GM12873 (cell line): ENCODE measurements around the gene TCEA2.

Experiments used
- TF ChIP-seq, protein P1 (sequence below): IDR thresholded peaks from 2 replicates; pipeline ENCODE4 v1.5.1; 2012; ENCODE audit warnings: low read depth, mild to moderate bottlenecking, moderate library complexity, low read length, control low read depth; ENCODE audit not compliant: insufficient read depth; ENCODE audit errors: missing control alignments

TCEA2 gene

DNA sequence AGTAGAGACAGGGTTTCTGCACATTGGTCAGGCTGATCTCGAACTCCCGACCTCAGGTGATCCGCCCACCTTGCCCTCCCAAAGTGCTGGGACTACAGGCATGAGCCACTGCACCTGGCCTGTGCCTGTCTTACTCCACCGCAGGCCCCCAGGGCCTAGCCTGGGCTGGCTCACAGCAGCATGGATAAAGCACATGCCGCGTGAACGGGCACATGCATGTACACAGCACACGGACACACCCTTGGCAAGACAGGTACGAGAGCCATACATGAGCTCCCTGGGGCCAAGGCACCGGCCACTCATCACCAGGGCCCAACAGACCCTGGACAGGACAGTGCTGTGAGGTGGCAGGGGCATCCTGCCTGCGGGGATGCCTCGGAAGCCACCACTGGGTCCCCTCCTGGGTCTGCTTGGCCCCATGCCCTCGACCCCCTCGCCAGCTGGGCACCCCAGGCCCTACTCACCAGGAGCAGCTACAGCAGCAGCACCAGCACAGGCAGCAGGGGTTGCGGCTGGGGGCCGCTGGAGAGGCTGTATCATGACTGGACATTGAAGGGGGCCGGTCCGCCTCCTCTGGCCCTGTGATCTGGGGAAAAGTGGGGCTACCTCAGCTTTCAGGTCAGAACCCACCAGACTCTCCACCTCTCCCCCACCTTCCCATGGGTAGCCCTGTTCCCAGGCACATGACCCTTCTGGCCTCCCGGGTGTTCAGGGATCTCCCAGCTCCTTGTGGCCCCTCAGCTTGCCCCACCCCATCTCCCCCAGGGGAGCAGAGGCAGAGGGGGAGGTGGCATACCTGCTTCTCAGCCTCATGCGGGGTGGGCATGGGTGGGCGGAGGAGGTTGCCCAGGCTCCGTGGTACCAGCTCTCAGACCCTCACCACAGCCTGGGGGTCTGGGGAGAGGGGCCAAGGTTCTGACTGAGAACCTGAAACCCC is 13.3 kb downstream of the TCEA2 start:
- TF ChIP-seq, protein P1, sequence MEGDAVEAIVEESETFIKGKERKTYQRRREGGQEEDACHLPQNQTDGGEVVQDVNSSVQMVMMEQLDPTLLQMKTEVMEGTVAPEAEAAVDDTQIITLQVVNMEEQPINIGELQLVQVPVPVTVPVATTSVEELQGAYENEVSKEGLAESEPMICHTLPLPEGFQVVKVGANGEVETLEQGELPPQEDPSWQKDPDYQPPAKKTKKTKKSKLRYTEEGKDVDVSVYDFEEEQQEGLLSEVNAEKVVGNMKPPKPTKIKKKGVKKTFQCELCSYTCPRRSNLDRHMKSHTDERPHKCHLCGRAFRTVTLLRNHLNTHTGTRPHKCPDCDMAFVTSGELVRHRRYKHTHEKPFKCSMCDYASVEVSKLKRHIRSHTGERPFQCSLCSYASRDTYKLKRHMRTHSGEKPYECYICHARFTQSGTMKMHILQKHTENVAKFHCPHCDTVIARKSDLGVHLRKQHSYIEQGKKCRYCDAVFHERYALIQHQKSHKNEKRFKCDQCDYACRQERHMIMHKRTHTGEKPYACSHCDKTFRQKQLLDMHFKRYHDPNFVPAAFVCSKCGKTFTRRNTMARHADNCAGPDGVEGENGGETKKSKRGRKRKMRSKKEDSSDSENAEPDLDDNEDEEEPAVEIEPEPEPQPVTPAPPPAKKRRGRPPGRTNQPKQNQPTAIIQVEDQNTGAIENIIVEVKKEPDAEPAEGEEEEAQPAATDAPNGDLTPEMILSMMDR, result no peak

DNA sequence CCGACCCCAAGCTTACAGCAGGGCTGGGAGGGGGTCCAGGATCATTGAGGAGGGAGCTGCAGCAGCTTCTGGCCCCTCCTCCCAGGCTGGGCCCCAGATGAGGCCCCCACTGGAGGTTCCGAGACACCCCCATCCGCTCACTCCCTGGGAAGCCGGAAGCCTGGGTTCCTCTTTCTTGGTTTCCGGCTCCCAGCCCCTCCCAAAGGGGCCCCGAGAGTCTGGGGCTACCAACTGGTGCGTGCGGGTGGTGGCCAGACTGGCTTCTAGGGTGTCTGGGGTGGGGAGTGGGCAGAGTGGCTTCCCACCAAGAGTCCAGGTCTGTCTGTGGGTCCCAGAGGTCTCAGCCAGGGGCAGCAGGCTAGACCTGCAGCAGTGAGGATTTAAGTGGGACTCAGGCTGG is 14.1 kb downstream of the TCEA2 start:
- TF ChIP-seq, protein P1, result no peak

DNA sequence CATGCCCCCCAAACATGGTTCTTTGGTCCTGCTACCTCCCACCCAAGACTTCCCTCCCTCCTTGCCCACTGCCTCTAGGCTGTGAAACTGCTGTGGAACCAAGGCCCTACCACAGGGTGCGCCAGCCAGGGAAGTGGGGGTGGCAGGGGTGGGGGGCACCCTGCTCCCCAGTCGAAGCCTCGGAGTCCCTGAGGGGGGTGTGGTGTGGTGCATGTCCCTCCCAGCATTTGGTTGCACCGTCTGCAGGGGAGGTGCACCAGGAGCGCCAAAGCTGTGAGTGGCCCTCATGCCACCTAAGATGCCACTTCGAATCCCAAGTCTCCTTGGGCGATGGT is 14.5 kb downstream of the TCEA2 start:
- TF ChIP-seq, protein P1, result no peak

DNA sequence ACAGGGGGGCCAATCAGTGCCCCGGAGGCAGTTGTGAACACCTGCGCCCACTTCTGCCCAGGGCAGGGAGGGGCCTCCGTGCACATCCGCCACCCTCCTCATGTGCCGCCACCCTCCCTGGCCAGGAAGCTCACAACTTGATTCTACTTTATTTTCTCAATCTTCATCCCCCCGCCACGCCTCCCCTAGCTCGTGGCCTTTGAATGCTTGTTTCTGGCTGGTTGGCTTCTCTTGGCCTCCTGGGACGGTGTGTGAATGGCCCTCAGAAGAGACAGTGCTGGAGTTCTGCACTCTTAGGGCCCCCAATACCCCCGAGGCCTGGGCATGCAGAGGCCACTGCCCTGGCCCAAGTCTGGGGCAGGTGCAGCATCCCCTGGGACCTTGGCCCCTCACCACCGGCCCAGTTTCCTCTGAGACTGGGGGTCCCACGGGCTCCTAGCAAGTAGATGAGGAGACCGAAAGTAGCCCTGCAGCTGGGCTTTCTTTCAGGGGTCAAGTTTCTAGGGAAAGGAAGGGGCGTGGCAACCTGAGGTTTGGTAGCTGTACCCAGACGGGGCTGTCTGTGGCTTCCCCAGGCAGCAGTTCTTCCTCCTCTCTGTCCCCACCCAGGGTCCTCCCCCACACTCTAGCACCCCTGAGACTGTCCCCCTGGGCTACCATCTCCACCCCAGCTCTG is 15.0 kb downstream of the TCEA2 start:
- TF ChIP-seq, protein P1, result peak; percentile 3

DNA sequence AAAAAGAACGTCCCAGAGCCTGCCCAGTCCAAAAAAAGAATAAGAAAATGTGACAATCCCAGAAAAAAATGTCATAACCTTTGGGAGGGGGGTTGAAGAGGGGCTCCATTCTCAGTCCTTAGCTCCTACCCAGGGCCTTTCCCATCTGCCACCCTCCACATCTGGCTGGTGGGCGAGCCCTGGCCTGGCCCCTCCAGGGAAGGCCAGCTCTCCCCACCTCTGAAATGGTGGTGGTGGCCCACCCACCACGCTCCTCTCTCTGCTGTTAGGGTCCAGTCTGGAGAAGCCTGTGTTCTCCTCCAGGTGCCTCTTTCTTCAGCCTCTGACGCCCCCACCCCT is 15.9 kb downstream of the TCEA2 start:
- TF ChIP-seq, protein P1, result no peak

DNA sequence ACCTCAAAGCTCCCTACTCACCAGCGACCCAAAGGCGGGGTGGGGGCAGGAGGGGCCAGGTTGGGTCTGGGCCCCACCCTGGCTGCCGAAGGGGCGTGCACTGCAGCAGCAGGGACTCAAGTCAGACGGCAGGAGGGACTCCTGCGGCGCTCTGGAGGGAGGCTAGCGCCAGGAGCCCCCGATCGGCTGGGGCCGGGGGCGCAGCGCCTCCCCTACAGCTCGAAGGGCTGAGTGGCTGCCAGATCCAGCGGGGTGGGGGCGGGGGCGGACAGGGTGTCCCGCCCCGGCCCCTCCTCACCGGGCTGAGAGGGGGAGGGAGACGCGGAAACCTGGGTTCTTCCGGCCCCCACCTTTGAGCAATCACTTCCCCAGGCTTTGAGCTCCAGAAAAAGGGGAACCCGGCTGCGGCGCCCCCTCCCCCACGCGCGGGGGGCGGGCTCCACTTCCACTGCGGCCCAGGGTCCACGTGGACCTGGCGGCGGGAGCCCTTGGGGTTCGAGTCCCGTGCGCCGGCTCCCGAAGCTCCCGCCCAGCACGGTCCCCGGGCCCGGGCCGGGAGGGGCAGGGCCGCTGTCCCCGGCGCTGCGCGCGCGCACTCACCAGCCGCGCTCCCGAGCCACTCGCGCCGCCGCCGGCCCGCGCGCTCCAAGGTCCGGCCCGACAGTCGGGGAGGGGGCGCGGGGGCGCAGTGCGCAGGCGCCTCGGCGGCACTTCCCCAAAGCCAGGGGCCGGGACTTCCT is 16.4 kb downstream of the TCEA2 start, which contains the start of gene RGS19:
Gene RGS19, minus strand, starts transcription at position 246 of the 740 bp plus-strand sequence. CDS start 2,632 bp downstream, outside the sequence.
- TF ChIP-seq, protein P1, result no peak
